ENCODE data around the gene COLGALT1. TPM values are rescaled to one million over a fixed set of nuclear protein-coding genes. Genes with fewer than 3 reads are reported as not detected.

COLGALT1 gene
- total RNA-seq, 1 experiment from 2014 or later: 48.5 TPM

DNA sequence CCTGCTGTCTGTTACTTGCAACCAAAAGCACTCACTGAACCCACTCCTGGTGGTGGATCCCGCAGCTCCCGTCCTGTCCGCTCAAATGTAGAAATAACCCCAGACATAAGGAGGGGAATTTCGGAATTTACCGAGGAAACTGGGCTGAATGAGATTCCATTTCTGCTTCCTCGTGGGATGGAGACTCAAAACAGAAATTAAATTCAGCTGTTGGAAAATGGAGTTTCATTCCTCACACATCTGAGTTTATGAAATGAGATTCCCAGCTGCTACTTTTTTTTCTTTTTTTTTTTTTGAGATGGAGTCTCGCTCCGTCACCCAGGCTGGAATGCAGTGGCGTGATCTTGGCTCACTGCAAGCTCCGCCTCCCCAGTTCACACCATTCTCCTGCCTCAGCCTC, 44.3 kb downstream of the COLGALT1 start:
- no CpG with 5 or more reads among the region's 10 CpGs for WGBS (ENCODE audit: extremely low coverage, insufficient read length, low lambda C conversion rate)
- no peak overlapping the region for H4K8ac ChIP-seq (replicated peaks; ENCODE audit: insufficient read length, low read depth, low read length)
- H3K4me3 Mint-ChIP-seq: no peak overlapping the region
- no peak overlapping the region for H2AFZ ChIP-seq (ENCODE audit: low read length)
- no peak overlapping the region for H2BK12ac ChIP-seq (ENCODE audit: insufficient read length, low read depth, low read length)
- no peak overlapping the region for H2BK20ac ChIP-seq (ENCODE audit: low read depth, low read length, poor library complexity, severe bottlenecking)
- TF ChIP-seq, protein P1, sequence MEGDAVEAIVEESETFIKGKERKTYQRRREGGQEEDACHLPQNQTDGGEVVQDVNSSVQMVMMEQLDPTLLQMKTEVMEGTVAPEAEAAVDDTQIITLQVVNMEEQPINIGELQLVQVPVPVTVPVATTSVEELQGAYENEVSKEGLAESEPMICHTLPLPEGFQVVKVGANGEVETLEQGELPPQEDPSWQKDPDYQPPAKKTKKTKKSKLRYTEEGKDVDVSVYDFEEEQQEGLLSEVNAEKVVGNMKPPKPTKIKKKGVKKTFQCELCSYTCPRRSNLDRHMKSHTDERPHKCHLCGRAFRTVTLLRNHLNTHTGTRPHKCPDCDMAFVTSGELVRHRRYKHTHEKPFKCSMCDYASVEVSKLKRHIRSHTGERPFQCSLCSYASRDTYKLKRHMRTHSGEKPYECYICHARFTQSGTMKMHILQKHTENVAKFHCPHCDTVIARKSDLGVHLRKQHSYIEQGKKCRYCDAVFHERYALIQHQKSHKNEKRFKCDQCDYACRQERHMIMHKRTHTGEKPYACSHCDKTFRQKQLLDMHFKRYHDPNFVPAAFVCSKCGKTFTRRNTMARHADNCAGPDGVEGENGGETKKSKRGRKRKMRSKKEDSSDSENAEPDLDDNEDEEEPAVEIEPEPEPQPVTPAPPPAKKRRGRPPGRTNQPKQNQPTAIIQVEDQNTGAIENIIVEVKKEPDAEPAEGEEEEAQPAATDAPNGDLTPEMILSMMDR (conservative IDR thresholded peaks at IDR 0.05): no peak
- H3K9me3 Mint-ChIP-seq: no peaks in the 10 kb centered on the region; a peak in 1 of 5 replicates
- H3K9ac ChIP-seq (ENCODE audit: extremely low read depth, insufficient read length, low read length): no peak overlapping the region
- no peaks in the 10 kb centered on the region for H3K27me3 ChIP-seq (ENCODE audit: insufficient read depth, low read length)
- DNase-seq: no peak
- no peak overlapping the region for H2AK5ac ChIP-seq (ENCODE audit: insufficient read length, low read length)
- H2BK15ac ChIP-seq (ENCODE audit: low read depth, low read length): no peak overlapping the region
- H3K56ac ChIP-seq (ENCODE audit: insufficient read length, low read depth, low read length): no peak overlapping the region
- H3K27ac Mint-ChIP-seq: no peak overlapping the region
- peak overlapping the region; percentile 40 for H3K18ac ChIP-seq (ENCODE audit: insufficient read length, low read depth, low read length)
- H4K5ac ChIP-seq (ENCODE audit: insufficient read length, low read depth, low read length): no peak overlapping the region
- no peaks in the 10 kb centered on the region for H3K23me2 ChIP-seq (ENCODE audit: insufficient read length, low read depth, low read length, poor library complexity, severe bottlenecking)
- H3K23ac ChIP-seq (ENCODE audit: insufficient read length, low read depth, low read length): no peak overlapping the region
- H4K91ac ChIP-seq (ENCODE audit: insufficient read length, low read depth, low read length): peak overlapping the region; percentile 83
- no peaks in the 10 kb centered on the region; the same call in 1 of the 2 replicates for H3K4me1 ChIP-seq (ENCODE audit: insufficient read depth, low read length)
- H3K4me2 ChIP-seq (ENCODE audit: insufficient read depth, insufficient read length, low read length): no peak overlapping the region
- H3K9me3 ChIP-seq (ENCODE audit: control insufficient read depth, low read depth, low read length): no peaks in the 10 kb centered on the region
- H3K4ac ChIP-seq (ENCODE audit: low read depth, low read length): no peak overlapping the region
- peaks cover 28 to 35% of the 10 kb centered on the region in 2 experiments for H3K4me1 Mint-ChIP-seq
- H2BK5ac ChIP-seq (ENCODE audit: insufficient read length, low read length): no peak overlapping the region
- H3K79me2 ChIP-seq (ENCODE audit: insufficient read depth, low read length): no peaks in the 10 kb centered on the region
- H3T11ph ChIP-seq (ENCODE audit: low read length): no peak overlapping the region
- H3K27me3 Mint-ChIP-seq (ENCODE audit: low read depth): peaks cover 21% of the 10 kb centered on the region
- no peak overlapping the region for H3K27ac ChIP-seq (ENCODE audit: insufficient read length, low read depth, low read length)
- no peak overlapping the region for H2BK120ac ChIP-seq (ENCODE audit: low read depth, low read length, poor library complexity, severe bottlenecking)
- no peaks in the 10 kb centered on the region for H4K20me1 ChIP-seq (ENCODE audit: control insufficient read depth, insufficient read depth, insufficient read length)
- H3K36me3 Mint-ChIP-seq (ENCODE audit: insufficient read depth in 1 of 3, low read depth in 3 of 3): no peaks in the 10 kb centered on the region; a peak in 1 of 7 replicates
- no peak overlapping the region for H3K14ac ChIP-seq (ENCODE audit: insufficient read depth, low read length)
- no peaks in the 10 kb centered on the region for H3K79me1 ChIP-seq (ENCODE audit: insufficient read depth, low read depth, low read length, poor library complexity, severe bottlenecking)
